HG02763 (cell line): ENCODE measurements around the gene RAB40C.

ENCODE experiments used
- ATAC-seq: cut with Tn5 transposase; IDR thresholded peaks from one replicate; pipeline ENCODE4 v1.9.1; 2021; ENCODE audit warnings: mild to moderate bottlenecking, moderate library complexity; ENCODE audit not compliant: unreplicated experiment

Gene RAB40C

DNA sequence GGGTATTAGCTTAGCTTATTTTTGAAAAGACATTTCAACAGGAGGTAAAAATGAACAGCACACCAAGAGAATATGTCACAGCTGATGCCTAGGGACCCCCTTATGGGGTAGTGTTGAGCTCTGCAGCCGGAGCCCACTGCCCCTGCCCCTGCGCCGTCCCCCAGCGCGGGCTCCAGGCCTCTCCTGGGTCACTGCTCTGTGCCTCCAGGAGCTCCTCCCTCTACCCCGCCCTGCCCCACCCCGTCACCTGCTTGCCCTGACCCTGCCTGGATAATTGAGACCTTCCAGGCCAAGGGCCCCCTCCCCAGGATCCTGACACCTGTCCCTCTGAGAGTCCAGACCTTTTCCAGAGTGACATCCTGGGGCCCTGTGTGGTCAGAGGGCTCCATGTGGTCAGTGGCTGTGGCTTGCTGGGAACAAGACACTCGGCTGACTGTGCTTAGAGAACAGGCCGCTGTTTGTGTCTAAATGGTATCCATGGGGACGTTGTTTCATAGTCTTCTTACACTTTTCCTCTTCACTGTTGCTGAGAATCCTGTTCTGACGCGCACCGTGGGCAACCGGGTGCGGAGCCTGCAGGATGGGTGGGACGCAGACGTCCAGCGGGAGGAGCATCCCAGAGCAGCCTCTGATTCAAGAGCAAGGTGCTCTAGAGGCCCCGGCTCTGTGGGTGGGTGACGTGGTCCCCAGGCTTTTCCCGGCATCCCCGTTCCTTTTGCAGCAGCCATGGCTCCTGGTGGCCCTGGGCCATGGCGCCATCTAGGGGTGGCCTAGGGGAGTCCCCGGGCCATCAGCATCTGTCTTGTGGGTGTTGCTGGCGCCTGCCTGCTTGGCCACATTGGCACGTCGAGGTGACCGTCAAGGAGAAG lies 20.9 kb downstream of the RAB40C start:
- ATAC-seq = no peak

DNA sequence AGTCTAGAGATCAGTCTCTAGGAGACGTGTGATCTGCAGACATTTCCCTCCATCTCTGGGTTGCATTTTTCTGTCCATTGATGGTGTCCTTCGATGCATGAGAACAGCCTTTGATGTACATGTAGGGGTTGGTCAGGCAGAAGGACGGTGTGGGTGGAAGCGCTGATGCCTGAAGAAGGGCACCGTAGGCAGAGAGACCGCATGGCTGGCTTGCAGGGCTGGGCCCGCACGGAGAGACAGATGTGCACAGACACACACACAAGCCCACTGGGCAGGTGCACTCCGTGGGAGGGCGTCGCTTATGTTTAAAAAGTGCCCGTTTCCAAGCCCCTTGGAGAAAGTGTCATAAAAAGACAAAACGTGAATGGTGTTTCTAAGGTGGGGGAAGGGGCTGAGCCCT lies 25.3 kb downstream of the RAB40C start:
- no peak for ATAC-seq

DNA sequence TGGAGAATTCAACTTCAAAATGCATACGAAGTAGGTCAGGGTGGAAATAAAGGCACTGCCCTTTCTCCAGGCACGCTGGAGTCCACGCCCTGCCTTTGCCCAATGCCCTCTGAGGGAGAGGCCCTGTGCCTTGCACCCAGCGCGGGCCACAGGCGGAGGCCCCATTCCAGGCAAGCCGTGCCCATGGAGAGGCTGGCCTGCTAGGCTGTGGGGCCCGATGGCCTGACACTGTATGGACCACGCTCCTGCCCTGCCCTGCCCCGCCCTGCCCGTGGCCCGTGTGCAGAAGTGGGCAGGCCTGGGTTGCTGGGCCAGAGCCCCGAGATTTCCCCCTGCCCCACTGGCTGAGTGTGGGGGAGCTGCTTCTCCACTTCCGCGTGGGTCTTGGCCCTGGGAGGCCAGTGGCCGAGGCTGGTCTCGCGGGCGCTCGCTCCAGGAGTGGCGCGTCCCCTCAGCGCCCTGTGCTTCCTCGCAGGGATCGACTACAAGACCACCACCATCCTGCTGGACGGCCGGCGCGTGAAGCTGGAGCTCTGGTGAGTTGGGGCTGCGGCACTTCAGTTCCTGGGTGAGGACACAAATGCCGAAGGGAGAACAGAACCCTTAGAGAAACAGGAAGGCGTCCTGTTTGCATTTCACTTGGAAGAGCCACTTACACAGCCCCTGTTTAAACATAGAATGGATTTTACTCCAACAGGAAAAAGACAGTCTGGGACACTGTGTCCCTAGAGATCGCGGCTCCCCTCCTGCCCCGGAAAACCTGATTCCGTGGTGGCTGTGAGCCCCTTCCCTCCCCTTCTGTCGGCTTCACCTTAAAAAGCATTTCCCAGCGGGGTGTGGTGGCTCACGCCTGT lies 27.1 kb downstream of the RAB40C start:
- ATAC-seq = no peak

DNA sequence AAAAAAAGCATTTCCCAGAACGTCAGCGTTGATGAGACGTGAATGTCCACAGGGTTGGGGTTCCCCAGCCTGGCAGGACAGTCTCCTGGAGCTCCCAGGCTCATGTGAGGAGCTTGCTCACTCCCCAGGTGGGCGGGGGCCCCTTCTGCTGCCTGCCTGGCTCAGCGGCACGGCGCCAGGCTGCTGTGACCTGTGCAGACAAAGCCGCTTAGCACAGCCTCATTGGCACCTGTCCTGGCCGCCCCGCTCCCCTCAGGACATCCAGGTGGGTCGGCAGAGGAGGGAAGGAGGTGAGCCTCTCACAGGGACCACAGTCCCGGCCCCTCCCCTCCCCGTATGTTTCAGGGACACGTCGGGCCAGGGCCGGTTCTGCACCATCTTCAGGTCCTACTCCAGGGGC lies 28.0 kb downstream of the RAB40C start:
- no peak for ATAC-seq

DNA sequence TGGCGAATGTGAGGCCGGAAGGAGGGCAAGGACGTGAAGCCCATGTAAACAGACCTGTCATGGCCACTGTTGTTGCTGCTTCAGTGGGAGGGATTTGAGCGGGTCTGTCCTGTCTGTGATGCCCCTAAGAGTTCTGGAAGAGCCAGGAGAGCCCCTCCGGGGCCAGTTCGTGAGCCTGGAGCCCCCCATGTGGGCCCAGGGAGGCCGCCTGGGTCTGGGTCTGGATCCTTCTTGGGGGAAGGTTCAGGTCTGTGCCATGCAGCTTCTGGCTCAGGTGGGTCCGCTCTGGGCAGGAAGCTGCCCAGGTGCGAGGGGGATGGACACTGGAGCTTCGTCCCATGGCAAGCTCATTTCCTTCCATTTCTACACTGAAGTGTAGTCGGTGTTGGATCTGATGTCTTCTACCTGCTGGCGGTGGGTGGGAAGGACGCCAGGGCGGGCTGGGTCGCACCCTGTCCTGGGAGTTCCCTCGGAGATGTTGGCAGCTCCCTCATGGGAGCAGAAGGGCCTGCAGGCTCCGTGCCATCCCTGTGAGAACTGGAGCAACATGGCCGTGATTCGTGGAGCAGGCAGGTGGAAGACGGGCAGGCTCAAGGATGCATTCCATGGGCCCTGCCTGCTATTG lies 29.7 kb downstream of the RAB40C start:
- ATAC-seq = no peak

DNA sequence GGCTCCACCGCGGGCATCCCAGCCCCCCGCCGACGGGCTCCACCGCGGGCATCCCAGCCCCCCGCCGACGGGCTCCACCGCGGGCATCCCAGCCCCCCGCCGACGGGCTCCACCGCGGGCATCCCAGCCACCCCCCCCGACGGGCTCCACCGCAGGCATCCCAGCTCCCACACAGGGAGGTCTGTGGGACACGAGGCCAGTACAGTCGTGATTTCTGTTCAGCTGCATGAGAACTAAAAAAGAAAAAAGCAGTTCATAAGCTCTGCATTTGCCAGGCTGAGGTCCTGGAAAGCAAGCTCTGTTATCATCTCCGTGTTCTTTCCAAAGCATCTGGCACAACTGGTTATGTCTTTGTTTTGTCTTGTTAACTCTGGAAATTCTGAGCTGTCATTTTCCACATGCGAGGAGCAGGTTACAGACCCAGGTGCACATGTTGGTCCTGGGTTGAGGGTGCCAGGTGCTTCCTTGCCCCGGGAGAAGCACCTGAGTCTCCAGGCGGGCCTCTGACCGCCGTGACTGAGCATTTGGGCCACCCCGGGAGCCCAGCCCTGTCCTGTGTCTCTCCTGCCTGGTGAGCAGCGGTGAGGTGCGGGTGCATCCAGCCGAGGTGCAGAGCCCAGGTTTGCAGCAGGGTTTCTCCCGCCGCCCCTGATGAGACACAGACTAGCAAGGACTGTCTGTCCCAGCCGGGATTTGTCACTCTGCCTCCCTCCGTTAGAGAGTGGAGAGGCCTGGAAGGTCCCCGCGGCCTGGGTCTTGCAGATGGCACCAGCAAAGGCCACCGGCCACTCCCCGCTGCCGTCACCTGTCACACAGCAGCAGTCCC lies 31.0 kb downstream of the RAB40C start:
- ATAC-seq = no peak

DNA sequence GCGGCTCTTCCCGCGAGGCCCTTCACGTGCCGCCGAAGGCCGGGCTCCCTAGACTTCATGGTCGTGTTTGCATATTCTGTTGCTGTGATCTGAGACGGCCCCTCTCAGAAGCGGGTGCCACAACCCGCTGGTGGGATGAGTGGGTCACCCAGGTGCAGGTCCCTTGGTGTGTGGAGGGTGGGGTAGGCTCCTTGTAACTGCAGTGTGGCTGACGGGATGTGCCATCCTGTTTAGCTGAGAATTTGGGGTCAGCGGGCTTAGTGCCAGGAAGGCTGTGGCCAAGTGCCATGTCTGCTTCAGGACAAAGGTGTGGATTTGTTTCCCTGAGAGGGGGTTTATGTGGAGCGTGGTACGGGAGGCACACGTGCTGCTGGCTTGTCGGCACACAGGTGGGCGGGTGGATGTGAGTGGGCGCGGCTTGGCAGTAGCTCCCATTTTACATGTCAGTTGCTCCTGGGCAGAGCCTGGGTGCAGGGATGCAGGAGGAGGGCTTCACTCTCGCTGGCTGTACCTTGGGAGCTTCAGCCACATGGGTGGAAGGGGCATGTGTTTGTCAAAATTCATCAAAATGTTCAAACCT lies 31.8 kb downstream of the RAB40C start:
- no peak for ATAC-seq

DNA sequence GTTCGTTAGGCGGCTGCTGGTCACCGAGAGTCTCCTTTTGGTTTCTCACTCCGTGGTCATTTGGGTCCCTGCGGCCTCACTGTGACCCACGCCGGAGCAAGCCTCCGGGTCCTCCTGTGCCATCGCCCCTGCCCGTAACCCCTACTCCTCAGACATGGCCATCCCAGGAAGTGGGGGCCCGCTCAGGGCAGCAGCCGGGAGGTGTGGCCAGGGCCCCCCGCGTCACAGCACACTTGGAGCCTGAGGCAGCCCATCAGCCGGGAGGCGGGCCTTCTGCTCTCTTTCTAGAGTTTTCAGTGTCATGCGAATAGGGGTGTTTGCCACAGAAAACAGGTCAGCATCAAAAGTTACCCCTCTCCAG lies 33.0 kb downstream of the RAB40C start:
- ATAC-seq = no peak

DNA sequence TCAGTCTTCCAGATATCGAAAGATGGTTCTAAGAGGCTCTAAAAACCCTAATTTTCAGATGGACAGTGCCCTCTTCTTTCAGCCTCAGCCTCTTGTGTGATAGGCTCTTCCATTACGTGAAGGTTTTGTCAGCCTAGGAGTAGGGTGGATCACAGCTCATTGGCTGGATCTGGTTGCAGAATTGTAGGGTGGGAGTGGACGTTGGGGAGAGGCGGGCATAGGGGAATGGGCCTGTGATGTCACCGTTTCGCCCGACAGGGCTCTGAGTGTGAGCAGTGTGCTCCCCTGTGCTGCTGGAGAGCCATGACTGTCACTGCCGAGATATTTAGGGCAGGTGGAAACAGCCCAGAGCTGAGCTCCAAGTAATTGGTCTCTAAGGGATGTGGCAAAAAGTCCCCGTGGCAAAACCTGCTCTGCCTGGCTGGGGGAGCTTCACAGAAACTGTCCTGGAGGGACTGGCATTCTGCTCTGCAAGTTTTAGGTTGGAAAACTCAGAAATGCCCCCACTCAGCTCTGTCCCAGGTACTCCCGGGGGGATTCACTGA lies 34.7 kb downstream of the RAB40C start:
- ATAC-seq = no peak

DNA sequence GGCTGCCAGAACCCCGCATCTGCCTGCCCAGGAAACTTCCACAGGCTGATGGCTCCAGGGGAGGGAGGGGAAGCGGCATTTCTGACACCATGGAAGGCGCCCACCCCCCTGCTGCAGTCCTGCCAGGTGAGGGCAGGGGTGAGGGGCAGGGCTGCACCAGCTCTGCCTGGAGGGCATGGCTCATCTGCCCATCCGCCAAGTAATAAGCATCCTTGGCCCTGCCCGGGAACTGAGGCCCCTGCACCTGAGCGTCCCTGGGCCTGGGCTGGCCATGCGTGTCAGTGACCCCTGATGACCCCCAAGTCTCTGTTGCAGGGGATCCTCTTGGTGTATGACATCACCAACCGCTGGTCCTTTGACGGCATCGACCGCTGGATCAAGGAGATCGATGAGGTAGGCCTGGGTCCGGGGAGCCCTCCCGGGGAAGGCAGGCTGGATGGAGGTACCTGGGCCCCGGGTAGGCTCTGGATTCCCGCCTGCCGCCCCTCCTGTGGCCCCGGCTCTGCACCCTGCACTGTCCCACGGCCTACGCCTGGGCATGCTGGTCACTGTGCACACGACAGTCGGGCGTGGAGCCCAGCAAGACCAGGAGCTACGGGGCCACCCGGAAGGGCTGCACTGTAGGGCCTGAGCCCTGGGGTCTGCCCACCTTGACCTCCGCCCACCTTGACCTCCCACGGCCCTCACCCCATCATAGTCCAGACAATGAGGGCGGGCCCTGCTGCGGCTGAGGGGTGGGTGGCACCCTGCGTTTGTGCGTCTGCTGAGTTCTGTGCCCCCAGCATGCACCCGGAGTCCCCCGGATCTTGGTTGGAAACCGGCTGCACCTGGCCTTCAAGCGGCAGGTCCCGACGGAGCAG lies 35.5 kb downstream of the RAB40C start:
- no peak for ATAC-seq

DNA sequence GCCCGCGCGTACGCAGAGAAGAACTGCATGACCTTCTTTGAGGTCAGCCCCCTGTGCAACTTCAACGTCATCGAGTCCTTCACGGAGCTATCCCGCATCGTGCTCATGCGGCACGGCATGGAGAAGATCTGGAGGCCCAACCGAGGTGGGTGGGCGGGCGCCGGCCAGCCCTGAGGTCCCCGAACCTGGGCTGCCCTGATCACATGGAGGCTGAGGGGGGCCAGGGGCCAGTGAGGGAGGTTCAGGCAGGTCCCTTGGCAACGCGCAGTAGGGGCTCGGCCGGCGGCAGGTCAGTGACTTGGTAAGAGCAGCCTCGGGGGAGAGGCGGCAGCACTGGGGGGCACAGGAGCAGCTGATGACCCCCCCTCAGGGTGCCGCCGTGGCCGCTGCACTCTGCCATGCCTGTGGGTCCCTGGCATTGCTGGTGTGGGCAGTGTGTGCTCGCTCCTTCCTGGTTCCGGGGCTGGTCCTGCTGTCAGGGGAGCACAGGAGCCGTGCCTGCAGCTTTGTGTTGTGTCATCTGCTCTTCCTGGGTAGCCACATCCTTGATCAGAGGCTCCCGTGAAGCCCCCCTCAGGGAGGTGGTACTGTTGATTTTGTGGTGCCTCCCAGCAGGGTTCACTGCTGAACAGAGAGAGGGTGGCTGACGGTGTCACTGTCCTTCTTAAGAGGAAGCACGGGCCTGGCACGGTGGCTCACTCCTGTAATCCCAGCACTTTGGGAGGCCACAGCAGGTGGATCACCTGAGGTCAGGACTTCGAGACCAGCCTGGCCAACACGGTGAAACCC lies 36.3 kb downstream of the RAB40C start:
- ATAC-seq = no peak

DNA sequence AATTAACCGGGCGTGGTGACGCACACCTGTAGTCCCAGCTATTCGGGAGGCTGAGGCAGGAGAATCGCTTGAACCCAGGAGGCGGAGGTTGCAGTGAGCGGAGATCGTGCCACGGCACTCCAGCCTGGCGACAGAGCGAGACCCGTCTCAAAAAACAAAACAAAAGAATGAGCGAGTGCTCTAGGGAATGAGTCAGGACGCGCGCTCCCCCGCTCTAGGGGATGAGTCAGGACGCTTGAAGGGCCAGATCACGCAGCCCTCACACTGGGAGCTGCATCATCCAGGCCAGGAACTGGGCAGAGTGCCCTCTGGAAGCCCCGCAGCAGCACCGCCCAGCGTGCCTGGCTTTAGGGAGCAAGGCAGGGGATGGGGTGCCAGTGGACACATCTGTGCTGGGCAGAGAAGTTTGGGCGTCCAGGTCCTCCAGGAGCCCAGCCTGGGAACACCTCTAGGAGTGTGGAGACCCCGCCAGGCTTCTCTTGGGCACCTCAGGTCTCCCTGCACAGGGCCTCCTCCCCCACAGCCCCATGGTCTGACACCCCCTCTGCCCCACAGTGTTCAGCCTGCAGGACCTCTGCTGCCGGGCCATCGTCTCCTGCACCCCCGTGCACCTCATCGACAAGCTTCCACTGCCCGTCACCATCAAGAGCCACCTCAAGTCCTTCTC lies 37.1 kb downstream of the RAB40C start:
- ATAC-seq = no peak

DNA sequence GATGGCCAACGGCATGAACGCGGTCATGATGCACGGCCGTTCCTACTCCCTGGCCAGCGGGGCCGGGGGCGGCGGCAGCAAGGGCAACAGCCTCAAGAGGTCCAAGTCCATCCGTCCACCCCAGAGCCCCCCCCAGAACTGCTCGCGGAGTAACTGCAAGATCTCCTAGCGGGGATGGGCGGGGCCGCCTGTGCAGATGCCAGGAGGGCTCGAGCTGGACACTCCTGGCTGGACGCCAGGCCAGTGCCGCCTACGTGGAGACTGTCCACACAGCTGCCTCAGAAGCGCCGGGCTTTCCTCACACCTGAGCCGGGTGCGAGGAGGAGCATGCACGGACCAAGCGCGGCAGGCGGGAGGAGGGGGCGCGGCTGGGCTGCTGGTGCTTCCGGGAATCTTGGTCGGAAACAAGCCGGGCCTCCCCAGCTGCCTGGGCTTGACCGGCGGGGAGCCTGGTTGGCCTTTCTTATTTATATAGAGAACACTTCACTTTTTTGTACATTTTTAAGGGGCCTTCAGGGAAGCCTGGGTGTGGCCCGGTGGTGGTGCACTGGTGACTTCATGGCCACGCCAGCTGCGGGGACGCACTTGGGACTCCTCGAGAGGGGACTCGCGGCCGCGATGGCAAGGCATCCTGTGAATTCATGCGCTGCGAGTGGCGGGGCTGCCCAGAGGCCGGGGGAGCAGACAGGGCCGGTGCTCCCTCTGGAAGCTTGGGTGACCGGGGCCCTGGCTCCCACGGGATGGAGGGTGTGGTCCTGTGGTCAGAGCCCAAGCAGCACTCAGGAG lies 37.8 kb downstream of the RAB40C start:
- no peak for ATAC-seq

DNA sequence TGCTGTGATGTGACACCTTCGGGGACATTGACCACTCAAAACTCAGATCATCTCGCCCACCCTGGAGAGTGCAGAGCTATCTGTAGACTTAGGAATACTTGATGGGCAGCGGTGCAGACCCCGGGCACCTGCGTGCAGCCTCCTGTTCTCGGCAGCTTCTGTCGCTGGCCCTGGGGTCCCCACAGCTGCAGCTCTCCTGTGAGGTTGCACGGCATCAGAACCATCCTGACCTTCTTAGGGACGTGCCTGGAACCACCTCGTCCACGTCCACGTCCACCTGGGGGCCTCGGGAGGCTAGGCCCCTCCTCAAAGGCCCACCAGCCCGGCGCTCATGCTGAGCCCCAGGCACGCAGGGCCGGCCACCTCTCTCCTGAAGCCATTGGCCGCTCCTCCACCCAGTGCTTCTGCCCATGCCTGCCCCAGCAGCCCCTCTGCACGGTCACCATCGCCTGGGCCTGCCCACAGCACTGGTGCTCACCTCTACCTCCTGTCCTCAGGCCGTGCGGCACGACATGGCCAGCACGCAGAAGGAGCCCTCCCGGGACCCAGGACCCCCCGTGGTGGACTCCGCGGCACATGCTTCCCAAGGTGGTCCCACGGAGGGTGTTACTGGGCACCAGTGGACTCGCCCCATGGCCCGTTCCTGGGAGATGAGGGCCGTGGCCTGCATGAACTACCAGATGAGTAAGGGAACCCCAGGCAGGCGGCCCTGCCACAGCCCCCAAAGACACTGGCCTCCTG lies 38.6 kb downstream of the RAB40C start:
- ATAC-seq = no peak

DNA sequence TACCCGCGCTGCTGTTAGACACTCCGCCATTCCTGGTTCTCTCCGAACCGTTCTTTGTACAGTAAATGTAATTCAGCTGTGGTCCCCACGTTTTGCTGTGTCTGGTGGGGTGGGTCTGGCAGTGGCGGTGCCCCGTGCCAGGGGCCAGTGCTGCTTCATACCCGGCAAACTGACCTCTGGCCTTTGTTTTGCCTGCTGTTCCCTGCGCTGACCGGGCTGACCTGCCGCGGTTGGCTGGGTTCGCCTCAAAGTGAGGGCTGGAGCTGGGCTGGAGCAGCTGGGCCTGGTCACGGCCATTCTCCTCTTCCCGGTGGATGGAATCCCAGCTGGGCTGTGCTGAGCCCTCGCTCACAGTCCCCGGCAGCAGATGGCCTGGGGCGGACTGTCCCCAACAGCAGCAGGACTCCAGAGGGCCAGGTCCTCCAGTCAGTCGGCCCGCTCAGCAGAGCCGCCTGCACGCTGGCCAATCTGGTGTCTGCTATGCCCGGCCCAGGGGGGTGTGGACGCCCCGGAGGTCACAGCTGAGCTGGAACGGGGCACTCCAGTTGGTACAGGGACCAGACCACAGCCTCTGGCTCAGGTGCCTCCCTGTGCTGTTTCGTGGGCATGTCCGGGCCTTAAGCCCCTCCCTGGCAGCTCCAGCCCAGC lies 39.4 kb downstream of the RAB40C start:
- ATAC-seq = no peak

DNA sequence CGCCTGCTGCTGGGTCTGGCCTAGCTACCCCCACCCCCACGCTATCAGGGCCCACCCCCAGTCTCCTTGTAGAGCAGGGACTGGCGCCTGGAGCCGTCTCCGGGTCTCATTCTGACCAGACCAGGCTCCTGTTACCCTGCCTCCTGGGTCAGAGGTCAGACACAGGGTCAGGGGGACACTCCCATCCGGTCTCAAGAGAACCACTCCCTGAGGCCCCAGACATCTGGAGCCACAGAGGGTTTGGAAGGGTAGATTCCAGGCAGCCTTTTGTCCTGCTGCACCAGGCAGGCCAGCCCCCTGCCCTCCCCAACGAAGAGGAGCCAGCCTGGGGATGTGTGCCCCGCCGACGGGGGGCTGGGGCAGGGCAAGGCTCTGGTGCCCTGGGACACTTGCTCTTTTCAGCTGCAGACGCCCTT lies 40.0 kb downstream of the RAB40C start:
- no peak for ATAC-seq
